SKM-1 (cell line): ENCODE measurements around the gene USP24.

Experiments used
- DNase-seq: peaks from one replicate; lab custom pipeline; 2025; ENCODE audit not compliant: unreplicated experiment; lab: John Stamatoyannopoulos, UW

Gene USP24

DNA sequence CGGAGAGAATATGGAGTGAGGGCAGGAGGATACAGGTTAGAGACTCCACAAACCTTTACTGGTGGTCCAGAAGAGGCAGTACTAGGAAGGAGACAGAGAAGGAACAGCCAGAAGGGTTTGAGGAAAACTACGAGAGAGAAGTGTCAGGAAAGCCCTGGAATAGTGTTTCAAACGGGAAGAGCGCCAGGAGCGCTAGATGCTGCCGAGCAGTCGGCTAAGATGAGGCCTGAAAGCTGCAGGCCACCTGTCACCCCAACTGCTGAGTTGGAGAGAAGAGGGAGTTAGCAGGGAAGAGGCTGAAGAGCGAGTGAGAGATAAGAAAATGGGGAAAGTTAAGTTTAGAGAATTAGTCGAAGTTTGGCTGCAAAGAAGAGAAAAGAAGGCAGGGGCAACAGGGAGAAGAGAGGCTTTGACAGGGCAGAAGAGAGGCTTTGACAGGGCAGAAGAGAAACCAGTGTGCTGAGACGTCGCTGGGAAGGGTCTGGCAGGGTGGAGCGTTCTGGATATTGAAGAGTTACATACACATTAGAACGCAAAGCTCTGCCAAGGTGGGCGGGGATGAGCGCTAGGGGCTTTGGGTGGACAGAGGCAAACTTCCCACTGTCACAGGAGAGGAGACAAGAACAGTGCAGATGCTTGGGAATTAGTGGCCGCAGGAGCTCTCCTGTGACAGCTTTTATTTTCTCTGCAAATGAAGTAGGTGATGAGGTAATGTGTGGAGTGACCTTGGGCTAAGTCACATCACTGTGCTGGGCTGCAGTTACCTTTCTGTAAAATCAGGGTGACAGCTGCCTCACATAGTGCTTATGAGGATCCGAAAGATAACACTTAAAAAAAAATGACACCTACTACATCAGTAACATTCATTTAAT, 144.6 kb downstream of the USP24 start:
- no peak for DNase-seq

- no peak for DNase-seq
Measured at GRCh38 chr1:55069280-55069679, 145.9 kb downstream of the USP24 start.

GRCh38 chr1:55068638-55069037, 146.5 kb downstream of the USP24 start:
- DNase-seq, result no peak

- DNase-seq, result no peak
Measured at GRCh38 chr1:55067914-55068313, 147.2 kb downstream of the USP24 start.

GRCh38 chr1:55067022-55067778, 148.0 kb downstream of the USP24 start:
- no peak for DNase-seq

DNA sequence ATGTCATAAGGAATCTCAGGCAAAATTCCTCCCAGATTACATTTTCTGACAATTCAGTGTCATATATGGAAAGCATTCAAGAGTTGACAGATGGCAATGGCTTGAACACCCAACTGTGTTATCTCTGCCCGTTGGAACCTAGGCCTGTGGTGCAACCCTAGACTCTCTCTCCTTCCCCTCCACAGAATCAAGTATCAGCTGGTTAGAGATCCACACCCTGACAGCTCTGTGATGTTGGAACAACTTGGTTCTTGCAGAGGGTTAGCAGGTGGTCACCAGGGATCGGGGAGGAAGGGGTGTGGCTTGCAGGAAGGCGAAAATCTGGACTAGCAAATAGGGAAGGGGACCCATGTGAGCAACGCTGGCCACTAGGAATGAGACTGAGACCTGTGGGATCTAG, 149.5 kb downstream of the USP24 start:
- no peak for DNase-seq

DNA sequence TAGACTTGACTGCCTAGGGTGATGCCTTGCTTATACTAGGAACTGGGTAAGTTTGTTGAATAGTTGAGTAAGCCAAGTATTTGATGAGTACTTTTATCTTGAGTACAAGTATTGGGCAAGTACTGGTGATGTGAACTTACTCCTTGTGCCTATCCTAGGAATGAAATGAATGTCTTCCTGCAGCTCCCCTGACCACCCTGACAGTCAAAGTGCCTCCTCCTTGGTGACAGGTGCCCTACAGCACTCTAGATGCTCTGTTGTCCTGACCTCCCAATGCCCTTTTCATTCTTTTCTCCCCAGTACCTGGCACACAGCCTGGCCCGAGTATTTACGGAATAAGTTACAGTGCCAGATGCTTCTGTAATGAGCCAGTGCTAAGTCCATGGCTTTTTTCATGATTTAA, 150.3 kb downstream of the USP24 start:
- DNase-seq, result no peak

- no peak for DNase-seq
Measured at GRCh38 chr1:55064071-55064581, 151.0 kb downstream of the USP24 start.

DNA sequence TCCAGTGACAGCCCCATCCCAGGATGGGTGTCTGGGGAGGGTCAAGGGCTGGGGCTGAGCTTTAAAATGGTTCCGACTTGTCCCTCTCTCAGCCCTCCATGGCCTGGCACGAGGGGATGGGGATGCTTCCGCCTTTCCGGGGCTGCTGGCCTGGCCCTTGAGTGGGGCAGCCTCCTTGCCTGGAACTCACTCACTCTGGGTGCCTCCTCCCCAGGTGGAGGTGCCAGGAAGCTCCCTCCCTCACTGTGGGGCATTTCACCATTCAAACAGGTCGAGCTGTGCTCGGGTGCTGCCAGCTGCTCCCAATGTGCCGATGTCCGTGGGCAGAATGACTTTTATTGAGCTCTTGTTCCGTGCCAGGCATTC, 151.6 kb downstream of the USP24 start:
- no peak for DNase-seq

DNA sequence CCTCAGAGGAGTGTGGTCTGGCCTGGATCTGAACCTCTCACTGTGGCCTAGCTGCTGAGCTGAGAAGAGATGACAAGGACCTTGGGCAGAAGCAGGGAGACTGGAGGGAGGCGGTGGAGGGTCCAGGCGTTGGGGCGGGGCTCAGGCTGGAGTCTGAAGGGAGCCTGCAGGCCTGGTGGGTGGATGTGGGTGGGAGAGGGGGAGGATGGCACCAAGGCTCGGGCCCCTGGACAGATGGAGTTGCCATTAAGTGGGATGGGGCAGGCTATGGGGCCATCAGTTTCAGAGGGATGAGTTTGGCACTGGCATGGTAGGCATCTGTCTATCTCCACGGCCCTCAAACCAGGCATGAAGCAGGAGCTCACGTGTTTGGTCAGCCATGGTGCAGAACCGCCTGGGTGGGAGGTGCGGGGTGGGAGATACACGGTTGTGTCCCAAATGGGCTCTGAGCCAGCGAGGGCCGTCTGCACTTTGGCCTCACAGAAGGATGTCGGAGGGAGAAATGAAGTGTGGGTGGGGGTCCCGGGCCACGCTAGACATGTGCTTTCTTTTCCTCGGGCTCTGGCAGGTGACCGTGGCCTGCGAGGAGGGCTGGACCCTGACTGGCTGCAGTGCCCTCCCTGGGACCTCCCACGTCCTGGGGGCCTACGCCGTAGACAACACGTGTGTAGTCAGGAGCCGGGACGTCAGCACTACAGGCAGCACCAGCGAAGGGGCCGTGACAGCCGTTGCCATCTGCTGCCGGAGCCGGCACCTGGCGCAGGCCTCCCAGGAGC, 152.2 kb downstream of the USP24 start:
- no peak for DNase-seq

- DNase-seq, result no peak
Measured at GRCh38 chr1:55061706-55062321, 153.3 kb downstream of the USP24 start.

- DNase-seq, result no peak
Measured at GRCh38 chr1:55061000-55061705, 154.0 kb downstream of the USP24 start.

- DNase-seq, result no peak
Measured at GRCh38 chr1:55060133-55060999, 154.8 kb downstream of the USP24 start.

- DNase-seq, result no peak
Measured at GRCh38 chr1:55059302-55060132, 155.6 kb downstream of the USP24 start.

- no peak for DNase-seq
Measured at GRCh38 chr1:55057956-55058298, 157.2 kb downstream of the USP24 start.

DNA sequence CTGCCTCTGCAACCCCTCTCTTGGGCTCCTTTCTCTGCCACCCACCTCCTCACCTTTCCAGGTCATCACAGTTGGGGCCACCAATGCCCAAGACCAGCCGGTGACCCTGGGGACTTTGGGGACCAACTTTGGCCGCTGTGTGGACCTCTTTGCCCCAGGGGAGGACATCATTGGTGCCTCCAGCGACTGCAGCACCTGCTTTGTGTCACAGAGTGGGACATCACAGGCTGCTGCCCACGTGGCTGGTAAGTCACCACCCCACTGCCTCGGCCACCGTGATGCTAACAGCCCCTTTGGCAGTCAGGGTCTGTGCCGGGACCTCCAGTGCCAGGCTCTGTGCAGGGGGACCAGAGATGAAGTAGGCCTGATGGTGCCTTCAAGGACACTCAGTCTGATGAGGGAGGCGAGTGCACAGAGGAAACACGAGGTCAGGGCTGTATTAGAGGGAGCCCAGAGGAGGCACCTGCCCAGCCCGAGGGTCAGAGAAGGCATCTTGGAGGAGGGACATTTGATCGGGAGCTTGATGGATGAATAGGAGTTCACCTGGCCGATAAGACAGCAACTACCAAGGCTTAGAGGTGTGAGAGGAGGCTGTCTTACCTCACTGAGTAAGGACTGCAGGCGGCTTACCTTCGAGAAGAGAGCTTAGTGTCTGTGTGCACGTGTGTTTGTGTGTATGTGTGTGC, 157.8 kb downstream of the USP24 start:
- DNase-seq, result no peak

DNA sequence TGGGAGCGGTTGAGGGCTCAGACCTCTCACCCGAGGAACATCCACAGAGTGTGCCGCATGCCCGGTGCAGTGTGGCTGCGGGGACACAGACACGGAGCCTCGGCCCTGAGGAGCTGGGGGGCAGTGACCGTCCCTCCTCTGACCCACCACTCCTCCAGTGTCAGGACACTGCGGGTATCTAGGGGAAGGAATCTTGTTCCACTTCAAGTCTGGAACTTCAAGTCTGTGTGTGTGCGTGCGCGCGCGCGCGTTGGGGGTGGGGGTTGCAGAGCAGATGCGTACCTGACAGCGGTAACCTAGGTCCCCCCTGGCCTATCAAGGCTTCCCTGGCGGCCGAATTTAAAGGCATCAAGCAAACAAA, 158.6 kb downstream of the USP24 start:
- no peak for DNase-seq

DNA sequence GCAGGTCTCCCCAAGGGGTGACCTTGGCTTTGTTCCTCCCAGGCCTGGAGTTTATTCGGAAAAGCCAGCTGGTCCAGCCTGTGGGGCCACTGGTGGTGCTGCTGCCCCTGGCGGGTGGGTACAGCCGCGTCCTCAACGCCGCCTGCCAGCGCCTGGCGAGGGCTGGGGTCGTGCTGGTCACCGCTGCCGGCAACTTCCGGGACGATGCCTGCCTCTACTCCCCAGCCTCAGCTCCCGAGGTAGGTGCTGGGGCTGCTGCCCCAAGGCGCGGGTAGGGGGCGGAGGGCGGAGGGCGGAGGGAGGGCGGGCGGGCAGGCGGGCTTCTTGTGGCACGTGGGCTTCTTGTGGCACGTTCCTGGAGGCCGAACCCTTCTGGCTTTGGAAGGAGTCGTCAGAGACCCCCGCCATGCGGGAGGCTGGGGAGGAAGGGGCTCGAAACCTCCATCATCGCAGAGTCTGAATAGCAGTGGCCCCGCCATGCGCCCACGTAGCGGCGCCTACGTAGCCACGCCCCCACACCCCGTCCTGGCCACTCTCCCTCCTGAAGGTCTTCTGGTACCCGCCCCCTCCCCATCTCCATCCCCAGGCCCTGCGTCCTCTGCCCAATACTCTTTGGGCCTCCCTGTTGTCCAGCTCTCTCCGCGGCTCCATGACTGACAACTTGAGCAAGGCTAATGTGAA, 159.1 kb downstream of the USP24 start:
- DNase-seq, result no peak
